ENCODE measurements around the gene DERL3. TPM values are rescaled to one million over a fixed set of nuclear protein-coding genes. Genes with fewer than 3 reads are reported as not detected.

The DERL3 gene
- total and polyA plus RNA-seq, 2 of the 13 experiments (the other 11 are each of a cell fraction or from before 2014, with no cell fraction given) = not detected

DNA sequence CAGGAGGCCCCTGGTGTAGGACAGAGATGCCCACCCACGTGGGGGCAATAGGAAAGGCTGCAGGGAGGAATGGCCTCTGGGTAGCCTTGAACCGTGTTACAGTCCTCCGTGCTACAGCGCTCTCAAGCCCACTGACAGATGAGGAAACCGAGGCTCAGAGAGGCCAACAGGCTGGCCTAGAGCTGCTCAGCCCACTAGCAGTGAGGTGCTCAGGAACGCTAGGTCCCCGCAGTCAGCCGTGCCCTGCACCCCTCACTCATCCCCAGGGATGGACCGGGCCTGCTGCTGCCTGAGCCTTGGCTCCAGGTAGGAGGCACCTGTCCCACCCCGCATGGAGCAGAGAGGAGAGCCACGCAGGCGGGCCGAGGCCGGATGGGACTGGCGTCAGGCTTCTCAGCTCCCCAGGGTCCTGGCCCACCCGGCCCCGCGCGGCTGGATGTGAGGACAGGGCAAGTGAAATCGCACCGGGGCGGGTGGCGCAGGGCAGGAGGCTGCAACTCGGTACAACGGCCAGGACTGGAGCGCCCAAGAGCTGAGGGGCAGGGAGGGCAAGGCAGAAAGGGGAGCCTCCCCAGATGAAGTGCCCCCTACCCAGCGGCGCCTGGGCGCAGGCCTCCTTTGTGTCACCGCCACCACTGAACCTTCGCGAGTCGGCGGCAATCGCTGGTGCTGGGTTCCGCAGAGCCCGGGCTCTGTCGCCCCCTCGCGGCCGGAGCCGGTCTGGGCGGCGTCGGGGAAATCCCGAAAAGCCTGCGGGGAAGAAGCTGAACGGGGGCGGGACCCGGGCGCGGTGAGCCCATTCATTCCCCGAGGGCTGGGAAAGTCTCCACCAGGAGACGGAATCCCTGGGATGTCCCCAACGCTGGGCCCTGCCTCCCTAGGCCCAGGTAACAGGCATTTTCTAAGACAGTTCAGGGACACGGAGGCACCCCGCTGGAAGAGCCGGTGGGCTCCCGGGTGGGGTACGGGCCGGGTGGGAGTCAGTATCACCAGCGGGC lies 10.5 kb upstream of the DERL3 start (continued):
- TF ChIP-seq ZNF431 (CRISPR knock-in tag; IDR thresholded peaks at IDR 0.05; ENCODE audit: borderline replicate concordance, low read depth) (peak; percentile 56; the same call in 1 of the 2 replicates), ZNF883 (CRISPR knock-in tag; IDR thresholded peaks at IDR 0.05; ENCODE audit: not compliant biosample characterization) (peak; percentile 35), ZNF772 (CRISPR knock-in tag; IDR thresholded peaks at IDR 0.05) (peak; percentile 17; the same call in 1 of the 2 replicates), SNRNP70 (IDR thresholded peaks at IDR 0.05; ENCODE audit: low read depth, low read length) (no peak), ZNF333 (CRISPR knock-in tag; IDR thresholded peaks at IDR 0.05; ENCODE audit: borderline replicate concordance) (0 out of 2 replicates have a peak, but pooled peaks have one; percentile 16), ZFP82 (CRISPR knock-in tag; IDR thresholded peaks at IDR 0.05; ENCODE audit: borderline replicate concordance) (no peak), SALL1 (CRISPR knock-in tag; IDR thresholded peaks at IDR 0.05) (peak; percentile 67; the same call in 1 of the 2 replicates), ZBTB21 (CRISPR knock-in tag; IDR thresholded peaks at IDR 0.05) (no peak), NCOA1 (CRISPR knock-in tag; IDR thresholded peaks at IDR 0.05) (no peak), ZNF10 (CRISPR knock-in tag; IDR thresholded peaks at IDR 0.05; ENCODE audit: borderline replicate concordance, low read depth) (no peak), AKAP8 (CRISPR knock-in tag; IDR thresholded peaks at IDR 0.05) (0 out of 2 replicates have a peak, but pooled peaks have one; percentile 52), ZNF143 (CRISPR knock-in tag; IDR thresholded peaks at IDR 0.05) (no peak), RBFOX2 (IDR thresholded peaks at IDR 0.05; ENCODE audit: low read depth, low read length) (0 out of 2 replicates have a peak, but pooled peaks have one; percentile 31), CBX5 (CRISPR knock-in tag; IDR thresholded peaks at IDR 0.05; ENCODE audit: borderline replicate concordance) (no peak), NFRKB (IDR thresholded peaks at IDR 0.05) (no peak)
- TF ChIP-seq, protein P1, sequence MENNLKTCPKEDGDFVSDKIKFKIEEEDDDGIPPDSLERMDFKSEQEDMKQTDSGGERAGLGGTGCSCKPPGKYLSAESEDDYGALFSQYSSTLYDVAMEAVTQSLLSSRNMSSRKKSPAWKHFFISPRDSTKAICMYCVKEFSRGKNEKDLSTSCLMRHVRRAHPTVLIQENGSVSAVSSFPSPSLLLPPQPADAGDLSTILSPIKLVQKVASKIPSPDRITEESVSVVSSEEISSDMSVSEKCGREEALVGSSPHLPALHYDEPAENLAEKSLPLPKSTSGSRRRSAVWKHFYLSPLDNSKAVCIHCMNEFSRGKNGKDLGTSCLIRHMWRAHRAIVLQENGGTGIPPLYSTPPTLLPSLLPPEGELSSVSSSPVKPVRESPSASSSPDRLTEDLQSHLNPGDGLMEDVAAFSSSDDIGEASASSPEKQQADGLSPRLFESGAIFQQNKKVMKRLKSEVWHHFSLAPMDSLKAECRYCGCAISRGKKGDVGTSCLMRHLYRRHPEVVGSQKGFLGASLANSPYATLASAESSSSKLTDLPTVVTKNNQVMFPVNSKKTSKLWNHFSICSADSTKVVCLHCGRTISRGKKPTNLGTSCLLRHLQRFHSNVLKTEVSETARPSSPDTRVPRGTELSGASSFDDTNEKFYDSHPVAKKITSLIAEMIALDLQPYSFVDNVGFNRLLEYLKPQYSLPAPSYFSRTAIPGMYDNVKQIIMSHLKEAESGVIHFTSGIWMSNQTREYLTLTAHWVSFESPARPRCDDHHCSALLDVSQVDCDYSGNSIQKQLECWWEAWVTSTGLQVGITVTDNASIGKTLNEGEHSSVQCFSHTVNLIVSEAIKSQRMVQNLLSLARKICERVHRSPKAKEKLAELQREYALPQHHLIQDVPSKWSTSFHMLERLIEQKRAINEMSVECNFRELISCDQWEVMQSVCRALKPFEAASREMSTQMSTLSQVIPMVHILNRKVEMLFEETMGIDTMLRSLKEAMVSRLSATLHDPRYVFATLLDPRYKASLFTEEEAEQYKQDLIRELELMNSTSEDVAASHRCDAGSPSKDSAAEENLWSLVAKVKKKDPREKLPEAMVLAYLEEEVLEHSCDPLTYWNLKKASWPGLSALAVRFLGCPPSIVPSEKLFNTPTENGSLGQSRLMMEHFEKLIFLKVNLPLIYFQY (CRISPR knock-in tag; IDR thresholded peaks at IDR 0.05; ENCODE audit: borderline replicate concordance) = no peak
- TF ChIP-seq, protein P2, sequence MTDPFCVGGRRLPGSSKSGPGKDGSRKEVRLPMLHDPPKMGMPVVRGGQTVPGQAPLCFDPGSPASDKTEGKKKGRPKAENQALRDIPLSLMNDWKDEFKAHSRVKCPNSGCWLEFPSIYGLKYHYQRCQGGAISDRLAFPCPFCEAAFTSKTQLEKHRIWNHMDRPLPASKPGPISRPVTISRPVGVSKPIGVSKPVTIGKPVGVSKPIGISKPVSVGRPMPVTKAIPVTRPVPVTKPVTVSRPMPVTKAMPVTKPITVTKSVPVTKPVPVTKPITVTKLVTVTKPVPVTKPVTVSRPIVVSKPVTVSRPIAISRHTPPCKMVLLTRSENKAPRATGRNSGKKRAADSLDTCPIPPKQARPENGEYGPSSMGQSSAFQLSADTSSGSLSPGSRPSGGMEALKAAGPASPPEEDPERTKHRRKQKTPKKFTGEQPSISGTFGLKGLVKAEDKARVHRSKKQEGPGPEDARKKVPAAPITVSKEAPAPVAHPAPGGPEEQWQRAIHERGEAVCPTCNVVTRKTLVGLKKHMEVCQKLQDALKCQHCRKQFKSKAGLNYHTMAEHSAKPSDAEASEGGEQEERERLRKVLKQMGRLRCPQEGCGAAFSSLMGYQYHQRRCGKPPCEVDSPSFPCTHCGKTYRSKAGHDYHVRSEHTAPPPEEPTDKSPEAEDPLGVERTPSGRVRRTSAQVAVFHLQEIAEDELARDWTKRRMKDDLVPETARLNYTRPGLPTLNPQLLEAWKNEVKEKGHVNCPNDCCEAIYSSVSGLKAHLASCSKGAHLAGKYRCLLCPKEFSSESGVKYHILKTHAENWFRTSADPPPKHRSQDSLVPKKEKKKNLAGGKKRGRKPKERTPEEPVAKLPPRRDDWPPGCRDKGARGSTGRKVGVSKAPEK (CRISPR knock-in tag; IDR thresholded peaks at IDR 0.05; ENCODE audit: borderline replicate concordance) = no peak
- TF ChIP-seq, protein P3, sequence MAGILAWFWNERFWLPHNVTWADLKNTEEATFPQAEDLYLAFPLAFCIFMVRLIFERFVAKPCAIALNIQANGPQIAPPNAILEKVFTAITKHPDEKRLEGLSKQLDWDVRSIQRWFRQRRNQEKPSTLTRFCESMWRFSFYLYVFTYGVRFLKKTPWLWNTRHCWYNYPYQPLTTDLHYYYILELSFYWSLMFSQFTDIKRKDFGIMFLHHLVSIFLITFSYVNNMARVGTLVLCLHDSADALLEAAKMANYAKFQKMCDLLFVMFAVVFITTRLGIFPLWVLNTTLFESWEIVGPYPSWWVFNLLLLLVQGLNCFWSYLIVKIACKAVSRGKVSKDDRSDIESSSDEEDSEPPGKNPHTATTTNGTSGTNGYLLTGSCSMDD (CRISPR knock-in tag; IDR thresholded peaks at IDR 0.05) = no peak
